Loucy (cell line): Measurements from ENCODE around the gene GPR156.

Experiments used
- CTCF ChIP-seq: fragments of 200-600 bp; sonication (generic); conservative IDR thresholded peaks from 2 replicates; pipeline ENCODE4 v1.5.1; 2014; ENCODE audit warnings: mild to moderate bottlenecking, antibody characterized with exemption, low read length
- EZH2phosphoT487 ChIP-seq: fragments of 200-600 bp; IDR thresholded peaks from 2 replicates; pipeline ENCODE4 v1.6.1; 2018; ENCODE audit warnings: antibody characterized with exemption, mild to moderate bottlenecking, moderate library complexity, borderline replicate concordance

- TF ChIP-seq CTCF: no peak
- no peak for TF ChIP-seq EZH2phosphoT487
These were observed 127.3 kb downstream of the GPR156 start for GRCh38 chr3:120157681-120158080.
